ENCODE results near the gene RABGEF1.

RABGEF1 gene

DNA sequence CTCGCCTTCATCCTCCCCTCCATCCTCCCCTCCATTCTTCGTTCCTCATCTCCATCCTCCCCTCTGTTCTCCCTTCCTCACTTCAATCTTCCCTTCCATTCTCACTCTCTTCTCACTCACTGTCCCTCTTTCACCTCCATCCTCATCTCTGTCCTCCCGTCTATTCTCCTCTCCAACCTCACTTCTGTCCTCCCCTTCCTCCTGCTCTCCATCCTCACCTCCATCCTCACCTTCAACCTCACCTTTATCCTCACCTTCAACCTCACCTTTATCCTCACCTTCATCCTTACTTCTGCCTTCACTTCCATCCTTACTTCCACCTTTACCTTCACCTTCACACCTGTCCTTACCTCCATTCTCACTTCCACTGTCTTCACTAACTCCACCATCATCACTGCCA, 11.3 kb upstream of the RABGEF1 start:
- intact Hi-C loops (cut with DNase I; ENCODE audit: low total_unique reads) = no loop called here
- no peaks in the 10 kb centered on the region for H3K27me3 ChIP-seq
- DNase-seq = no peak
- no peak overlapping the region for H3K4me3 ChIP-seq
- H3K4me1 ChIP-seq = no peaks in the 10 kb centered on the region
- H3K36me3 ChIP-seq = peaks cover 11 to 13% (median 13%) of the 10 kb centered on the region in 3 donors
- peaks cover 0 to 8% (median 5%) of the 10 kb centered on the region in 3 donors for H3K9me3 ChIP-seq
- TF ChIP-seq, protein P1, sequence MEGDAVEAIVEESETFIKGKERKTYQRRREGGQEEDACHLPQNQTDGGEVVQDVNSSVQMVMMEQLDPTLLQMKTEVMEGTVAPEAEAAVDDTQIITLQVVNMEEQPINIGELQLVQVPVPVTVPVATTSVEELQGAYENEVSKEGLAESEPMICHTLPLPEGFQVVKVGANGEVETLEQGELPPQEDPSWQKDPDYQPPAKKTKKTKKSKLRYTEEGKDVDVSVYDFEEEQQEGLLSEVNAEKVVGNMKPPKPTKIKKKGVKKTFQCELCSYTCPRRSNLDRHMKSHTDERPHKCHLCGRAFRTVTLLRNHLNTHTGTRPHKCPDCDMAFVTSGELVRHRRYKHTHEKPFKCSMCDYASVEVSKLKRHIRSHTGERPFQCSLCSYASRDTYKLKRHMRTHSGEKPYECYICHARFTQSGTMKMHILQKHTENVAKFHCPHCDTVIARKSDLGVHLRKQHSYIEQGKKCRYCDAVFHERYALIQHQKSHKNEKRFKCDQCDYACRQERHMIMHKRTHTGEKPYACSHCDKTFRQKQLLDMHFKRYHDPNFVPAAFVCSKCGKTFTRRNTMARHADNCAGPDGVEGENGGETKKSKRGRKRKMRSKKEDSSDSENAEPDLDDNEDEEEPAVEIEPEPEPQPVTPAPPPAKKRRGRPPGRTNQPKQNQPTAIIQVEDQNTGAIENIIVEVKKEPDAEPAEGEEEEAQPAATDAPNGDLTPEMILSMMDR (IDR thresholded peaks at IDR 0.05) = no peak
- no peak overlapping the region for H3K27ac ChIP-seq

DNA sequence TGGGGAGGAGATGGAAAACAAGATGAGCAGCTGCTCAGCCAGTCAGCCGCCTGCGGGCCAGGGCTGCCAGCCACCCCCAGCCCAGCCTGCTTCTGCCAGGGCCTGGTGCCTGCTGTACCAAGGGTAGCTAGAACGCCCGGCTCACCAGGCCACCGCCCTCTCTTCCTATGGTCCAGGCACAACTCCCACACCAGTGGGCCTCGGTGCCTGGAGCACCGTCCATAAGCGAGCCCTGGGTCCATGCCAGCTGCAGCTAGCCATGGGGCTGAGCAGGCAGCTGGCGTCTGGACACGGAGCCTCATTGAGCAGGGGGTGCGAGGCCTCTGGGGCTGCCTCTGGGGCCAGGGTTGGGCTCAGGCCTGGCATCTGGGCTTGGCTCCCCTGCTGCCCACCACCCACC, 8.5 kb upstream of the RABGEF1 start:
- no peaks in the 10 kb centered on the region for H3K9me3 ChIP-seq
- no peak overlapping the region for H3K4me3 ChIP-seq
- intact Hi-C loops (cut with DNase I; ENCODE audit: low total_unique reads) = no loop called here
- TF ChIP-seq, protein P1 (IDR thresholded peaks at IDR 0.05) = no peak
- no peak for DNase-seq
- H3K4me1 ChIP-seq = peaks cover 0 to under 1% (median under 1%) of the 10 kb centered on the region in 4 donors
- H3K27ac ChIP-seq = no peak overlapping the region
- peaks cover 11 to 35% (median 13%) of the 10 kb centered on the region in 3 donors for H3K36me3 ChIP-seq
- no peaks in the 10 kb centered on the region for H3K27me3 ChIP-seq

DNA sequence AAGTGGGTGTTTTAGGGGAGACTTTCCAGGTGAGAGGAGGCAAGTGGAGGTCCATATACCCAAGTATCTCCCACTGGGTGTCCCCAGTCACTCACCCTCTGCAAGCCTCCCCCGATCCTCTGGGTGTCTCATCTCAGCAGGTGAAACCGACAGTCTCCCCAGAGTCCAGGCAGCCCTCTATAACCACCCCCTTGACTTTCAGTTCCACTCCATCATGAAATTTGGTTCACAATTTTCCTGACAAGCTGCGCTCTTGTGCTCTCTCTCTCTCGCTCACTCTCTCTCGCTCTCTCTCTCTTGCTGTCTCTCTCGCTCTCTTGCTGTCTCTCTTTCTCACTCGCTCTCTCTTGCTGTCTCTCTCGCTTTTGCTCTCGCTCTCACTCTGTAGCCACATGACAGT, 8.1 kb upstream of the RABGEF1 start:
- Histone ChIP-seq H3K36me3 (peaks cover 11 to 36% (median 13%) of the 10 kb centered on the region in 3 donors), H3K27me3 (no peaks in the 10 kb centered on the region), H3K9me3 (no peaks in the 10 kb centered on the region), H3K27ac (no peak overlapping the region), H3K4me3 (no peak overlapping the region), H3K4me1 (peaks cover 0 to 5% (median 2%) of the 10 kb centered on the region in 4 donors)
- intact Hi-C loops (cut with DNase I; ENCODE audit: low total_unique reads) = no loop called here
- no peak for DNase-seq
- TF ChIP-seq, protein P1 (IDR thresholded peaks at IDR 0.05) = no peak

DNA sequence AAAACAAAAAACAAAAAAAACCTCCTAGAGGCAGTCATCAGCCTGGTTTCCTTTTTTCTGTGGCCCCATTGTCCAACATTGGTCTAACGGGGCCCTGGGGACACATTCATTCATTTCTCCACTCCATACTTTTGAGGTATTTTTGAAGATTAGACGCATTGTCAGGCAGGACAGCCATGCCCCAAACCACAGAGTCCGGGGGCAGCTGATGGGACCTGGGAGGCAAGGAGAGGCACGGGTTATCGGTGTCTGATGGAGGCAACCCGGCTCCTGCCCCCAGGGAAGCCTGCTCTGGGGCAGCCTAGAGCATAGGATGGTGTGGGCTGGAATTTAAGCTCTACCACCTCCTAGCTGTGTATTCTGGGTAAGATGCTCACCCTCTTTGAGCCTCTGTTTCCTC, 6.5 kb upstream of the RABGEF1 start:
- DNase-seq = no peak
- H3K27ac ChIP-seq = no peak overlapping the region
- H3K9me3 ChIP-seq = no peaks in the 10 kb centered on the region
- intact Hi-C loops (cut with DNase I; ENCODE audit: low total_unique reads) = no loop called here
- no peaks in the 10 kb centered on the region for H3K27me3 ChIP-seq
- peaks cover 0 to 17% (median 5%) of the 10 kb centered on the region in 4 donors for H3K4me1 ChIP-seq
- no peak overlapping the region for H3K4me3 ChIP-seq
- TF ChIP-seq, protein P1 (IDR thresholded peaks at IDR 0.05) = no peak
- peaks cover 11 to 36% (median 13%) of the 10 kb centered on the region in 3 donors for H3K36me3 ChIP-seq

DNA sequence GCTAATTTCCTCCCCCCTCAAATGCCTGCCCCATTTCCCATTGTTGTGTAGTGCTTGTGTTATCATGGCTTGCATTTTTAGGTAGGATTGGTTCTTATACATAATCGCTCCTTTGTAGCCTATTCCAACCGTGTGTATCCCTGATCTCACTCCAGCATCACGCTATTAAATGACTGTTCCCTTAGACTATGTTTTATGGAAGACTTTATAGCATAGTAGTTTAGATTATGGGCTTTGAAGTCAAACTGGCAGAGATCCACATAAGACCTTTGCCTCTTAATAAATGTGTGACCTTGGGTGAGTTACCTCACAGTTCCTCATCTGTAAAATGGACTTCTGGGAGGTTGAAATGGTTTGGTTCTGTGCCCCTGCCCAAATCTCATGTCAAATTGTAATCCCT, 5.4 kb upstream of the RABGEF1 start:
- DNase-seq = no peak
- TF ChIP-seq, protein P1 (IDR thresholded peaks at IDR 0.05) = no peak
- intact Hi-C loops (cut with DNase I; ENCODE audit: low total_unique reads) = no loop called here
- Histone ChIP-seq H3K27me3 (no peaks in the 10 kb centered on the region), H3K27ac (no peak overlapping the region), H3K4me3 (no peak overlapping the region), H3K4me1 (peaks cover 0 to 25% (median 12%) of the 10 kb centered on the region in 4 donors), H3K36me3 (peaks cover 11 to 28% (median 13%) of the 10 kb centered on the region in 3 donors), H3K9me3 (no peaks in the 10 kb centered on the region)

DNA sequence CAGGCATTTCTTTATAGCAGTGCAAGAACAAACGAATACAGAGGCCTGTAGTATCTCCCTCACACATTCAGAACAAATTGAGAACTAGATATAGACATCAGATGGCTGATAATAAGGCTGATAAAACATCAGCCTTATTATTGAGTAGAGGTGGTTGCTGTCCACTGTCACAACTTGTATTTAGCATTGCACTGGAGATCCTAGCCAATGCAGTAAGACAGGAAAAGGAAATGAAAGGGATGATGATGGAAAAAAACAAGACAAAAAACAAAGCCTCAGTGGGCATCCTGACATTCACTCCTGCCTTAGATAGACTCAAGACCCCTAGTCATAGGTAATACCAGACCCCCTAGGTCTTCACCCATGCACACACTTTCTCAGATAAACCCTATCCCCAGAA, 4.7 kb upstream of the RABGEF1 start:
- intact Hi-C loops (cut with DNase I; ENCODE audit: low total_unique reads) = no loop called here
- Histone ChIP-seq H3K27me3 (no peaks in the 10 kb centered on the region), H3K27ac (no peak overlapping the region), H3K4me3 (no peak overlapping the region), H3K4me1 (peaks cover 0 to 25% (median 12%) of the 10 kb centered on the region in 4 donors), H3K9me3 (no peaks in the 10 kb centered on the region), H3K36me3 (peaks cover 11 to 27% (median 13%) of the 10 kb centered on the region in 3 donors)
- TF ChIP-seq, protein P1 (IDR thresholded peaks at IDR 0.05) = no peak
- no peak for DNase-seq
